Nucleus accumbens (tissue), 56 donors: ENCODE results near the gene SLC35D2.
"Not testable (repeated sequence)": the region's sequence is repeated elsewhere in the genome, so short reads cannot be mapped to it uniquely, and the experiment has no call there.

ENCODE experiments used
- DNase-seq, 56 donors: peaks; one replicate each; lab custom pipeline; 2025; lab: John Stamatoyannopoulos, UW

SLC35D2 gene

DNA sequence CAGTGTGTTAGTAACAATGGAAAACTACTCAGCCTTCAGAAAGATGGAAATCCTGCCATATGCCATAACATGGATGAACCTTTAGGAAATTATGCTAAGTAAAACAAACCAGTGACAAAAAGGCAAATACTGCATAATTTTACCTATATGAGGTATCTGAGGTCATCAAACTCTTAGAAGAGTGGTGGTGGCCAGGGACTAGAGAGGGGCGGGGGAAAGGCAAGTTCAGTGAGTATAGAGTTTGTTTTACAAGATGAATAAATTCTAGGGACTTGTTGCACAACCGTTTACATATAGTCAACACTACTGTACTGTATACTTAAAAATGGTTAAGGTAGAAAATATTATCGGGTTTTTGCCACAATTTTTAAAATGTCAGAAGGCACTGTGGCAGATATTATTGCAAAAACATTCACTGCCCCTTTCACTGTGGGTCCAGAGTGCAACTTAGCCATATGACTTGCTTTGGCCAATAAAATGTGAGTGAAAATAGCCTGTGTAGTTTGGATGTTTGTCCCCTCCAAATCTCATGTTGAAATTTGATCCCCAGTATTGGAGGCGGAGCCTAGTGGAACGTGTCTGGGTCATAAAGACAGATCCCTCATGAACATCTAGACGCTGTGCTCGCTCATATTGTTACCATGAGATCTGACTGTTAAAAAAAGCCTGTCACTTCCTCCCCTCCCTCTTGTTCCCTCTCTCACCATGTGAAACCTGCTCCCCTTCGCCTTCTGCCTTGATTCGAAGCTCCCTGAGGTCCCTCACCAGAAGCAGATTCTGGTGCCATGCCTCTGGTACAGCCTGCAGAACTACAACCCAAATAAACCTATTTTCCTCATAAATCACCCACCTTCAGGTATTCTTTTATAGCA, 25.1 kb upstream of the SLC35D2 start:
- DNase-seq = no peak

DNA sequence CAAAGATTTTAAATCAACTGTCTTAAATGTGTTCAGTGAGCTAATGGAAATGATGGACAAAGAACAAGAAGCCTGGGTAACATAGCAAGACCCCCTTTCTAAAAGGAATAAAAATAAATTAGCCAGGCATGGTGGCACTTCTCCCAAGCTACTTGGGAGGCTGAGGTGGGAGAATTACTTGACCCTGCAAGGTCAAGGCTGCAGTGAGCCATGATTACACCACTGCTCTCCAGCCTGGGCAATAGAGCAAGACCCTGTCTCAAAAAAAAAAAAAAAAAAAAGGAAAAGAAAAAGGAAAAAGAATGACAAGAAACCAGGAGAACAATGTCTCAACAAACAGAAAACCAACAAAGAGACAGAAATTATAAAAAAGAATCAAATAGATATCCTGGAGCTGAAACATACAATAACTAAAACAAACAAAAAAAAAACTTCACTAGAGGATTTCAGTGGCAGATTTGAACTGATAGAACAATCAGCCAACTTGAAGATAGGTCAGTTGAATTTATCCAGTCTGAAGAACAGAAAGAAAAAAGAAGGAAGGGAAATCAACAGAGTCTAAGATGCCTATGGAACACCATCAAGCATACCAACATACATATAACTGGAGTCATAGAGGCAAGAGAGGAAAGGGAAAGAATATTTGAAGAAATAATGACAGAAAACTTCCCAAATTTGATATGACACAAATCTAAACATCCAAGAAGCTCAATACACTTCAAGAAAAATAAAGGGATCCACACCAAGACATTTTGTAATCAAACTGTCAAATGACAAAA, 16.8 kb upstream of the SLC35D2 start:
- no peak for DNase-seq

DNA sequence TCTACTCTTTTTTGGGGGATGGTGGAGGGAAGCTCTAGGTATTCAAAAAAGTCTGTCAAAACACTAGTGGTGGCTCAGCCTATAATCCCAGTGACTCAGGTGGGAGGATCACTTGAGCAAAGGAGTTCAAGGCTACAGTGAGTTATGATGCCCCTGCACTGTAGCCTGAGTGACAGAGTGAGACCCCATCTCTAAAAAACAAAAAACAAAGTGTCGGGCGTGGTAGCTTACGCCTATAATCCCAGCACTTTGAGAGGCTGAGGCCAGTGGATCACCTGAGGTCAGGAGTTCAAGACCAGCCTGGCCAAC, 15.8 kb upstream of the SLC35D2 start:
- no peak for DNase-seq

DNA sequence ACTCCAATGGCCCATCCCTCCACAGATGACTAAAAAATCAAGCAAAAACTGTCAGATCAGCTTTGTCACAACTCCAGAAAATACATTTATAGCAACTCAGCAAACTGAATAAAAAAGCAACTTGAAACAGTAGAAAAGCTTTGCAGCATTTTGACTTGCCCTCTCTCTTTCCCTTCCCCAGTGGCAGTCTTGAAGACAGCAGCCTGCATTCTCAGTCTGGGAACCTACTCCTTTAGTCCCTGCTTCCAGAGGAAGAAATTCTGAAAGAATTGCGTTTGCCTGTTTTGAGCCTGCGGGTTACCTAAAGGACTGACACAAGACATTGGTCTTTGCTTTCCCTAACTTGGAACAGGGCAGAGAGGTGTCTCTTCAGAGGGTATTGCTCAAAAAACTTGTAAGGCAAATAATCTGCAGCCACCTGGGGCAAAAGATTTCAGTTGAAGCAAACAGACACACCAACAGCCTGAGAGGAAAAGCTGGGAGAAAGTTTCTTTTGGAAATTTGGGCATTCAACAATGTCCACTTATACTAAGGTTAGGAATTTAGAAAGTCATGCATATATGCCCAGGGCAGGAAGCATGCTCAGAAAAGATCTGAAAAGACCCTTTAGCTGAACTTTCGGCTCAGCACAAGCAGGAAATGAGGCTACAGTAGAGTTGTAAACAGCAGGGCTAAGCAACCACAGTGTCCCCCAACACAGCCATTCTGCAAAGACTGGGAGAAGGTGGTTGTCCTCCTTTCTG, 15.2 kb upstream of the SLC35D2 start:
- DNase-seq = no peak

DNA sequence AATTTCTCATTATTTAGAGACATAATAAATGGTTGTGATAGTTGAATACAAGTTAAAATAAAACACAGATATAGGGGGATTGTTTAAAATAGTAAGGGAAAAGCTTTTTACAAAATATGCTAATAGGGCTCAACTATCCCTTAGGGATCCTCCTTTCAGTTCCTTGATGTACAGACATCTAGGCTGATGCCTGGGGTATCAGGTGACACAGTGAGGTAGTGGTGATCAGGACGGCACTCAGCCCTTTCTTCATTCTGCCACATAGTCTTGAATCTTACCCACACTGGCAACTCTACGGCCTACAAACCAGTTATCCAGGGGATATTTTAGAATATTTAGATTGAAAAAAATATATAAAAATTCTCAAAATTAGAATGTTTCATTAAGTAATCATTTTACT, 12.5 kb upstream of the SLC35D2 start:
- DNase-seq = no peak

DNA sequence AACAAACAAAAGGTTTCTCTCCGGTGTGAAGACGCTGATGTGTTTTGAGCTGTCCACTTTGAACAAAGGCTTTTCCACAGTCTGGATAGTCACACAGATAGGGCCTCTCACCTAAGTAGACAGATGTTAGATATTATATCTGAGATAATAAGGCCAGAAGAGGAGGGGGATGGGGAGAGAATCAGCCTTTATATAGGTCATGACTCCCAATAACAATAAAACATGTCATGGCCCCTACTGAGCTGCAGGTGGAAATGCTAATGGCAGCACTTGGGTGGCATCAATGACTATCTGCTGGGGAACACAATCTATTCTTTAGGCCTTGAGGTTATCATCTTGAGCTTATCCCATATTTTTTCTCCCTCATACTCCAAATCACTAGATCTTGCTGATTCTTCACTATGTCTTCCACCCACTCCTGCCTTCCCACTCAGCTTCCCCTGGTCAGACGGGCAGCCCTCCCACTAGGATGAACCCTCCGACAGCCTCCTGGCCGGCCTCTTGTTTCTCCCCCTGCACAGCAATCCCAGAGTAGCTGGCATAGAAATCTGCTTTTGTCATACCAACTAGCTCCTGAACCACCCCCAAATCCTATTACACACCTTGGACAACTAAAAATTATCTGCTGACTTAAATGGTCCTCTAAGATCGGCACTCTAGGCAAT, 11.5 kb upstream of the SLC35D2 start:
- no peak for DNase-seq

DNA sequence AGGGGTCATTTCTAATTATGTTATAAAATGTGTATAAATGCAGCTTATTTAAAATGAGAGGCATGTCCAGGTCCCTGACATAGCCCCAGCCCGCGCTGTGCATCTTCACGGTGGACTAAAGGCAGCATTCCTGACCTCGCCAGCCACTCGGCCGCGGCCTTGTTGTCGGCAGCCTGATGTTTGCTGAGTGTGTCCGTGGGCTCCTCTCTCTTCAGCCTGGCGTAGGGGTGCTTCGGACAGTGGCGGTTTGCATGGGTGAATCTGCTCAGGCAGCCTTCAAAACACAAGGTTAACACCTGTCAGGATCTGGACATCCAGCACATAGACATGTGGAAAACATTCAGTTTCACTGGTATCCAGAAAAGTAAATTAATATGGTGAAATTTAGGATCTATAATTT, 8.8 kb upstream of the SLC35D2 start:
- no peak for DNase-seq

DNA sequence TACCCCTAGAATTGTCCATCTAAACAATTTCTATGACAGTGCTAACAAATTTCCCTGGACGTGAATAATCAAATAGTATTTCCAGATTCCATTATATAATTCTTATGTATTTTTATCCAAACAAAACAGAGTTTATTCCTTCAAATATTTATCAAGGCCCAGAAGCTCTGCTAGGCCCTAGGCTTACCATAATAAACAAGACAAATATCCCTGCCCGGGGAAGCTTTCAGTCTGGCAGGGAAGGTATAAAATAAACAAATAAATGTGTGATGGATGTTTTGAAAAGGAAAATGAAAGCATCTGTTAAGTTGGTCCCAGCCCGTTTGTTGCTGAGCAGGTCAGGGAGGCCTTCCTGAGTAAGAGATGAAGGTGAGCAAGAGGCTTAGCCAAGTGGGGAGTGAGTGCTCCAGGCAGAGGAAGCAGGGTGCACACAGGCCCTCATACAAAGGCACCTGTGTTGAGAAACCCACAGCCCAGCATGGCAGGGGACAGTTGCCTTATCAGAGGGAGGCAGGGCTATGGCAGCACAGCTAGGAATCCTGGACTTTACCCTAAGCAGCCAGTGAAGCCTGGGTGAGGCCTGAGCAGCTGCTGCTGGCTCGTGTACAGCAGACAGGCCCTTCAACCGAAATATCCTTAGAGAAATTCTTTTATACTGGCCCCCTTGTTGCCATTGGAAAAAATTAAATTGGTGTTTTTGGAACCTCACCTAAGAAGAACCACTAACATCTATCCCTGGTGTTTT, 7.7 kb upstream of the SLC35D2 start:
- DNase-seq = no peak

DNA sequence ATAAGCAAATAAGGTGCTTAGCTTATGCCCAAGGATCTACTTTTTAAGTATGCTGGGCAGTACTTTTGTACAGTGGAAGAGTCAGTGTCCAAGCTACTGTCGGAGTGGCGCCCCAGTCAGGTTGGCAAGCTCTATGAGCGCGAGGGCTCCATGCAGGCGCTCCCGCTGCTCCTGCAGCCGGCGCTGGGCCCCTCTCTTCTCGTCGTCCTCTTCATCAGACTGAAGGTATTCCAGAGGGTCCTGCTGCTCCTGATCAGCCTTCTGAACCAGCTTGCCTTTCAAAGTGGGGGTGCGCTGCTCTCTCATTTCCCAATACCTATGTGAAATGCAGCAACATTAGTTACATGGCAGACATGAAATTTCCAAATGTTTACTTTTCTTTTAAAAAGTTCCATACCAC, 4.6 kb upstream of the SLC35D2 start:
- DNase-seq = no peak

DNA sequence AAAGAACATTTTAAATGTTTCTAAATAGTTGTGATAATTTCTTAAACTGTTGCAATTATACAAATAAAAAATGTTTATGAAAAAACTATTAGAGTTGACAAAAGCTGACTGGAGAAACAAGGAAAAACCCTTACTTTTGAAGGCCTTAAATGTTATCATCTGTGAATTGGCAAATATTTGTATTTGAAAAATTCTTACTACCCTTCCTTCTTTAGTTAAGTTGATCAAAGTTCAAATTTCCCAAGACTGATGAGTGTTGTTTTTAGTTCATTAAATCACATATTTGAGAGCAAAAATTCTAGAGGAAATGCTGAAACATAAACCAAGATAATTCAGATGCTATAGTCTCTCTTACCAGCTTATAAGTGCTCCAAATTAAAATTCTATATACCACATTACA, 2.6 kb upstream of the SLC35D2 start:
- no peak for DNase-seq

DNA sequence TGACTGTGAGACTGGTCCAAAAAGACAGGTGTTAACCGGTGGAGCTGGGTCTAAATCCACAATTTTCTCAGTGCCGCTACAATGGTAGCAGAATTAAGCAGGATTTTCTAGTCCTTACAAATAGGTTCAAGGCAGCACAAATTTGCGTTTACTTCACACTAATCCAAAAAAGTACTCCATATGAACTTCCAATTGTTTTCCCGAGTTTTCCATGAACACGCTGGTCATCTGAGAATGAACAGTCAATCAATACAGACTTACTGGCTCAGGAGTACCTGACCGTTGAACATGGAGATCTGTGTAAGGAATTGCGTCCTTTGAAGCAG, 709 bp downstream of the SLC35D2 start:
- DNase-seq = peak in 2 of 56 donors; percentile 47 to 51

DNA sequence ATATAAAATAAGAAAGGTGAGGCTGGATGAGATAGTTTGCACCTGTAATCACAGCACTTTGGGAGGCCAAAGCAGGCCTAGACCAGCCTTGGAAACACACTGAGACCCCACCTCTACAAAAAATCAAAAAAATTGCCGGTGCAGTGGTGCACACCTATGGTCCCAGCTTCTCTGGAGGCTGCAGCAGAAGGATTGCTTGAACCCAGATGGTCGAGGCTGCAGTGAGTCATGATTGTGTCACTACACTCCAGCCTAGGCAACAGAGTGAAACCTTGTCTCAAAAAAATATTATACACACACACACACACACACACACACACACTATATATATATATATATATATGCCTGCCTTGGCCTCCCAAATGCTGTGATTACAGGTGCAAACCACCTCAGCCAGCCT, 1.3 kb downstream of the SLC35D2 start:
- peak in 1 of 56 donors; percentile 52 for DNase-seq

DNA sequence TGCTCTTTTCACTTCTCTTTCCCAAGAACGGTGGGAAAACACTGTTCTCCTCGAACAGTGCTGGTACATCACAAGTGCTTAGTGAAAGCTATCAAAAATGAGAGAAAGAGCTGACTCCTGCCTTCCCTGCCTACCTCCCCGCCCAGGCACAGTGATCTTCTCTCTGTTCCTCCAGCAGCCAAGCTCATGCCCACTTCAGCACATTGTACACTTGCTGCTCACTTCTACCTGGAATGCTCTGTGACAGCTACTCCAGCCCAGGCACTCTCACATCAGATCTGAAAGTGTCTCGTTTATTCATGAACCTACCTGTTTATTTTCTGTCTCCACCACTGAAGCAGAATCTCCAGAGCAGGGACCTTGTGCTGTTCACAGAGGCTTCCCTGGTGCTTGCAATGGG, 1.8 kb downstream of the SLC35D2 start:
- DNase-seq = no peak

DNA sequence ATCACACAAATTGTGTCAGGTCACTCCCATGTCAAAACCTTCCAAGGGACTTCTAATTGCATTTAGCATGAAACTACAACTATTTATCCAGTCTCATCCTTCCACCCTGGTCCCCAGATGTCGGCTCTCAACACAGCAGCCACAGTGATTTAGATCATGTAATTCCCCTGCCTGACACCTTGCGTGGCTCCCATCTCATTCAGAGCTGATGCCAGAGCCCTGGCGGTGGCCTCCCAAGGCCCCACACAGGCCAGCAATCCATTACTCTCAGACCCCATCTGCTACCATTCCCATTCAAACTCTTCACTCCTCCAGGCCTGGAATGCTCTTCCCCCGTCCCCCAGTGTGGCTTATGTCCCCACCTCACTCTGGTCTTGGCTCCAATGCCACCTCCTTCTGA, 2.4 kb downstream of the SLC35D2 start:
- no peak for DNase-seq

DNA sequence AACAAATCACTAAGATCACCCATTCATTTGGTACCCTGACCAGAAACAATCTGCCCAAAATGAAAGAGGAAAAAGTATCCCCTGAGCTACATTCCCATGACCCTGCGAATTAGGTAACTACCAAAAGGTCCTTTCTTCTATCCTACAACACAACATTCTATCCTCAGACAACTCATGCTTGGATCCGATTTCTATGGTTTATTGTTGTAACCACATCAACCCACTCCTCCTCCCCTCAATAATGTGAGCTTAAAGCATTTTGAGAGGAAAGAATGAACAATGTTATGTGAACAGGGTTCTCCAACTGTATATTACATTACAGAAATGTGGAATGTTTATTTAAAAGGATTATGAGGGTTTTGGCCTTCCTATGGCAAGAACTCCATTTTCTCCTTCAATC, 4.0 kb downstream of the SLC35D2 start:
- DNase-seq = no peak

DNA sequence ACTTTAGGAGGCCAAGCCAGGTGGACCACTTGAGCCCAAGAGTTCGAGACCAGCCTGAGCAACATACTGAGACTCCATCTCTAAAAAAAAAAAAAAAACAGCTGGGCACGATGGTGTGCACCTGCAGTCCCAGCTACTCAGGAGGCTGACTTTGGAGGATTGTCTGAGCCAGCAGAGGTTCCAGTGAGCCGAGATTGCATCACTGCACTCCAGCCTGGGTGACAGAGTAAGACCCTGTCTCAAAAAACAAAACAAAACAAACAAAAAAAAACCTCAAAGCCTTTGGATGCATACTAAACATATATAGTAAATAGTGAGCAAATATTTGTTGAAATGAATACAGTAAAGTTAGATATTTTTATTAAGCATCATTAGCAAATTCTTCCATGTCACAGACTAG, 5.3 kb downstream of the SLC35D2 start:
- no peak for DNase-seq

DNA sequence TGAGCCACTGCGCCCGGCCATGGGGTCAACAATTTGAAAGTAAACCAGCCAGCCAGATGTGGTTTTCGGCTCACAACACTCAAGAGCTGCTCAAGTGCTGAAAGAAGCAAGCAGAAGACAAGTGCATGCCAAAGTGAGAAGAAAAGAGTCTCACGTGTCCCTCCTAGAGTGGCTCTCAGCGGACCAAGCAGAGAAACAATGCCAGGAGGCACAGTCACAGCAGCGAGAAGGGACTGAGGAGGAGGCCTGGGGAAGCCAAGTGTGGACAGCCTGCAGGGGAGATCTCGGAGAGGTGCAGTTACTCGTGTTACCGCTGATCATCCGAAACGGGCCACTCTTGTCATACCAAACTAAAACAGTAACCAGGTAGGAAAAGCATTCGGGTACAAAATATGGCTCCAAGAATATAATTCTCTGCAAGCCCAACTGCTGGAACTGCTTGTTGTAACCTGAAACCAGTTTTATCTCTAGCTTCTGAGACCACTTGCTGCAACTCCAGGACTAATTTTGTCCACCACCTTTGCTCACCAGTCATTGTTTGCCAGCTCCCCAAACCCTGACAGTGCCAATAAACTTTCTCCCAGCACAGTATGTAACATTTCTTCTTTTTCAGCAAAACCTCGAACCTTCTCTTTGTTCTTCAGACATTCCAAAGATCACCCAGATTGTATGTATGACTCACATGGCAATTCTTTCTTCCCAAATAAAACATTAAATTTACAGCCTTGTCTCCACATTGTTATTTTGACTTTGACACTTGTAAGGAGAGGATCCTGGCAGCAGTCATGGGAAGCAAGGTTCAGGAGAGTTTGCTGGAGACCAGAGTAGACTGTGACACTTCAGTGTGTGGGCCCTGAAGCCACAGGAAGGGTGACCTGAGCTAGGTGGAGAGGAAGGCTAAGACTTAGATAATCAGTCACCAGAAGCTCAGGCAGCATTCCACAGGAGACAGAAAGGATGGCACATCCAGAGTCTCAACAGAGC, 6.3 kb downstream of the SLC35D2 start:
- no peak for DNase-seq

DNA sequence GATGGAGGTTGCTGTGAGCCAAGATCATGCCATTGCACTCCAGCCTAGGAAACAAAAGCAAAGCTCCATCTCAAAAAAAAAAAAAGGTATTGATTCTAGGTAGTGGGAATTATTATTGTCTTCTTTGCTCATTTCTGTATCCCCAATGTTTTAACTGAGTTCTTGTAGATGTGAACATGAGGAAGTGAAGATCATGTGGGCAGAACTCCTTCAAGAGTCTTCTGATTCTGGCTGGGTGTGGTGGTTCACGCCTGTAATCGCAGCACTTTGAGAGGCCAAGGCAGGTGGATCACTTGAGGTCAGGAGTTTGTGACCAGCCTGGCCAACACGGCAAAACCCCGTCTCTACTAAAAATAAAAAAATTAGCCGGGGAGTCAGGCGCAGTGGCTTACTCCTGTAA, 8.0 kb downstream of the SLC35D2 start:
- DNase-seq = not testable (repeated sequence)

DNA sequence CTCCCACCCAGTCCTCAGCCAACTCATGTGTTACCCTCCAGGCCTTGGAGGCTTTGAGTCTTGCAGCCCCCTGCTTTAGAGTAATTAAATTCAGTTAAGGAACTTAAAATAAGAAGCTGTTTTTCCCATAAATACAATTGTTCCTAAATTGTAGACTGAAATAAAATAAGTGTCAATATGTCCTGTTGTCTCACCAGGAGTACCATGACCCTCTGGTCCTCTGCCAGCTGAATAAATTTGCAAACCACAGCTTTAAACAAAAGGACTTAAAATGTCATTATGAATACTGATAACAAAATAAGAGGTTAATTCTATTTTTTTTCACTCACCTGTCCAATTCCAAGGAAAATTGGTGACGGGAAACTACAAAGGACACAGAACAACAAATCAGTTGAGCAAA, 15.6 kb downstream of the SLC35D2 start:
- DNase-seq = no peak
